SK-N-SH (cell line): Measurements from ENCODE around the gene MSTN.
"Not testable (repeated sequence)": the region's sequence is repeated elsewhere in the genome, so short reads cannot be mapped to it uniquely, and the experiment has no call there.

Source experiments
- CTCF ChIP-seq: fragments of 200-600 bp; sonication (generic); IDR thresholded peaks from 2 replicates; pipeline ENCODE4 v1.6.1; 2017; ENCODE audit warnings: antibody characterized with exemption, mild to moderate bottlenecking, moderate library complexity
- EP300 ChIP-seq, 2 experiments: IDR thresholded peaks; 2 replicates each; pipeline versions ENCODE4 v1.4.0 to v1.6.1; 2012; ENCODE audit warnings: borderline replicate concordance in 1 of 2, low read depth in 1 of 2, low read length in 1 of 2
- POLR2AphosphoS5 ChIP-seq: IDR thresholded peaks from 2 replicates; pipeline ENCODE4 v1.6.1; 2012; ENCODE audit warnings: low read depth, low read length
- RAD21 ChIP-seq: IDR thresholded peaks from 2 replicates; pipeline ENCODE4 v1.6.1; 2012; ENCODE audit warnings: mild to moderate bottlenecking, low read length
- RFX5 ChIP-seq: IDR thresholded peaks from 2 replicates; pipeline ENCODE4 v1.6.1; 2012; ENCODE audit warnings: mild to moderate bottlenecking, improper control_type of control experiment, low read length
- SIN3A ChIP-seq: IDR thresholded peaks from 2 replicates; pipeline ENCODE4 v1.6.1; 2012; ENCODE audit warnings: low read depth, mild to moderate bottlenecking, low read length, moderate library complexity, borderline replicate concordance
- SMC3 ChIP-seq: IDR thresholded peaks from 2 replicates; pipeline ENCODE4 v1.6.1; 2012; ENCODE audit warnings: low read depth, low read length, improper control_type of control experiment
- TCF12 ChIP-seq: IDR thresholded peaks from 2 replicates; pipeline ENCODE4 v1.4.0; 2012
- TEAD4 ChIP-seq: IDR thresholded peaks from 2 replicates; pipeline ENCODE4 v1.4.0; 2012; ENCODE audit warnings: mild to moderate bottlenecking, borderline replicate concordance; ENCODE audit not compliant: insufficient read depth
- ZBTB33 ChIP-seq: IDR thresholded peaks from 2 replicates; pipeline ENCODE4 v1.4.0; 2012; ENCODE audit warnings: low read depth, borderline replicate concordance

GRCh38 chr2:190015969-190016368 lies 46.6 kb downstream of the MSTN start:
- TF ChIP-seq SMC3; CTCF; TCF12; POLR2AphosphoS5; TEAD4; EP300 (IDR thresholded peaks at IDR 0.05; ENCODE audit: borderline replicate concordance in 1 of 2, low read depth in 1 of 2, low read length in 1 of 2); ZBTB33; RFX5; SIN3A; RAD21: not testable (repeated sequence)
